ENCODE measurements around the gene CGNL1.

- TF ChIP-seq EZH2 (IDR thresholded peaks at IDR 0.05; ENCODE audit: insufficient read depth, low read length) (no peak), CTCF (IDR thresholded peaks at IDR 0.05; ENCODE audit: insufficient read depth, low read depth, low read length) (no peak)
Observed at GRCh38 chr15:57580428-57580827, 204.1 kb downstream of the CGNL1 start.

All from astrocyte (in vitro differentiated cells and primary cell).